ENCODE data around the gene RPSA. TPM values are rescaled to one million over a fixed set of nuclear protein-coding genes. Genes with fewer than 3 reads are reported as not detected.

The RPSA gene
- total RNA-seq, 4 donors from 2014 or later: 460 to 1,003 (median 843) TPM

DNA sequence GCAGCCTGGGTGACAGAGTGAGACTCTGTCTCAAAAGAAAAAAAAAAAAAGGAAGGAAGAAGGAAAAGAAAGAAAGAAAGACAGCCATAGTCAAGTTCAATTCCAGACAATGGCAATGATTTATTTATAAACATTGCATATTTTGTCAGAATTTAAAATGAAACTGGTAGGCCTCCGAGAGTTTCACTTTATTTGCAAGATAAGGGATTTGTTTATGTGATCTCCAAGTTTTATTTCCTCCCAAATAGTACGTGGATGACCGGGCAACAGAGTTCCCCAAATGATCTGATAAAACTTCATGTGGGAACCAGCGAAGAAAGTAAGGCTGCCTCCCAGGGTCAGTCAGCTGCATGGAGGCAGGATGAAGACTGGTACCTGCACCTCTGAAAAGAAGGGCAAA is 32.4 kb downstream of the RPSA start:
- in situ Hi-C loops (cut with MboI; ENCODE audit: low pct_ligation_motif_present in 1 of 4, low pct_unique_long_range_greater_than_20kb in 1 of 4, low sequenced_read_pairs in 3 of 4): no loop called here
- Histone ChIP-seq H3K4me1 (peaks cover 0 to under 1% (median 0%) of the 10 kb centered on the region in 4 donors), H3K27me3 (no peaks in the 10 kb centered on the region), H3K9me3 (no peaks in the 10 kb centered on the region), H3K4me3 (no peak overlapping the region), H3K36me3 (no peaks in the 10 kb centered on the region), H3K27ac (no peak overlapping the region)
- TF ChIP-seq POLR2A (IDR thresholded peaks at IDR 0.05) (no peak), EP300 (IDR thresholded peaks at IDR 0.05; ENCODE audit: low read depth) (no peak), POLR2AphosphoS5 (IDR thresholded peaks at IDR 0.05) (no peak)
- TF ChIP-seq, protein P1, sequence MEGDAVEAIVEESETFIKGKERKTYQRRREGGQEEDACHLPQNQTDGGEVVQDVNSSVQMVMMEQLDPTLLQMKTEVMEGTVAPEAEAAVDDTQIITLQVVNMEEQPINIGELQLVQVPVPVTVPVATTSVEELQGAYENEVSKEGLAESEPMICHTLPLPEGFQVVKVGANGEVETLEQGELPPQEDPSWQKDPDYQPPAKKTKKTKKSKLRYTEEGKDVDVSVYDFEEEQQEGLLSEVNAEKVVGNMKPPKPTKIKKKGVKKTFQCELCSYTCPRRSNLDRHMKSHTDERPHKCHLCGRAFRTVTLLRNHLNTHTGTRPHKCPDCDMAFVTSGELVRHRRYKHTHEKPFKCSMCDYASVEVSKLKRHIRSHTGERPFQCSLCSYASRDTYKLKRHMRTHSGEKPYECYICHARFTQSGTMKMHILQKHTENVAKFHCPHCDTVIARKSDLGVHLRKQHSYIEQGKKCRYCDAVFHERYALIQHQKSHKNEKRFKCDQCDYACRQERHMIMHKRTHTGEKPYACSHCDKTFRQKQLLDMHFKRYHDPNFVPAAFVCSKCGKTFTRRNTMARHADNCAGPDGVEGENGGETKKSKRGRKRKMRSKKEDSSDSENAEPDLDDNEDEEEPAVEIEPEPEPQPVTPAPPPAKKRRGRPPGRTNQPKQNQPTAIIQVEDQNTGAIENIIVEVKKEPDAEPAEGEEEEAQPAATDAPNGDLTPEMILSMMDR (IDR thresholded peaks at IDR 0.05): no peak
- WGBS, 2 donors (ENCODE audit: low coverage in 1 of 2): 44 to 59% methylated on average over 4 of the region's 4 CpGs
- no peak for DNase-seq
- intact Hi-C loops (cut with DNase I; ENCODE audit: low total_unique reads): no loop called here

DNA sequence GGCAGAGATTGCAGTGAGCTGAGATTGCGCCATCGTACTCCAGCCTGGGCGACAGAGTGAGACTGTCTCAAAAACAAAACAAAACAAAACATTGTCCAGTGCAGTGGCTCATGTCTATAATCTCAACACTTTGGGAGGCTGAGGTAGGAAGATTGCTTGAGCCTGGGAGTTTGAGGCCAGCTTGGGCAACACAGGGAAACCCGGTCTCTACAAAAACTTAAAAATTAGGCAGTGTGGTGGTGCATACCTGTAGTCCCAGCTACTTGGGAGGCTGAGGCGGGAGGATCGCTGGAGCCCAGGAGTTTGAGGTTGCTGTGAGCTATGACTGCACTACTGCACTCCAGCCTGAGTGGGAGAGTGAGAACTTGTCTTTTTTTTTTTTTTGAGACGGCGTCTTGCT is 33.8 kb downstream of the RPSA start:
- no peaks in the 10 kb centered on the region for H3K27me3 ChIP-seq
- no peak for DNase-seq
- no peak overlapping the region for H3K4me3 ChIP-seq
- WGBS, 2 donors (ENCODE audit: low coverage in 1 of 2): 97% methylated on average over 8 of the region's 8 CpGs; no CpG with 5 or more reads in 1 of the 2 donors
- H3K27ac ChIP-seq: no peak overlapping the region
- intact Hi-C loops (cut with DNase I; ENCODE audit: low total_unique reads) (no loop called here), in situ Hi-C loops (cut with MboI; ENCODE audit: low pct_ligation_motif_present in 1 of 4, low pct_unique_long_range_greater_than_20kb in 1 of 4, low sequenced_read_pairs in 3 of 4) (loop anchor here in 2 of 4 donors (10.0 kb wide), 2 partner anchors 54 to 64 kb away; no protein-coding TSS in a partner anchor)
- H3K36me3 ChIP-seq: no peaks in the 10 kb centered on the region
- H3K9me3 ChIP-seq: no peaks in the 10 kb centered on the region
- TF ChIP-seq POLR2AphosphoS5 (IDR thresholded peaks at IDR 0.05): no peak
- TF ChIP-seq, protein P1 (IDR thresholded peaks at IDR 0.05): no peak
- TF ChIP-seq EP300 (IDR thresholded peaks at IDR 0.05; ENCODE audit: low read depth): no peak
- TF ChIP-seq POLR2A (IDR thresholded peaks at IDR 0.05): no peak
- H3K4me1 ChIP-seq: no peaks in the 10 kb centered on the region

DNA sequence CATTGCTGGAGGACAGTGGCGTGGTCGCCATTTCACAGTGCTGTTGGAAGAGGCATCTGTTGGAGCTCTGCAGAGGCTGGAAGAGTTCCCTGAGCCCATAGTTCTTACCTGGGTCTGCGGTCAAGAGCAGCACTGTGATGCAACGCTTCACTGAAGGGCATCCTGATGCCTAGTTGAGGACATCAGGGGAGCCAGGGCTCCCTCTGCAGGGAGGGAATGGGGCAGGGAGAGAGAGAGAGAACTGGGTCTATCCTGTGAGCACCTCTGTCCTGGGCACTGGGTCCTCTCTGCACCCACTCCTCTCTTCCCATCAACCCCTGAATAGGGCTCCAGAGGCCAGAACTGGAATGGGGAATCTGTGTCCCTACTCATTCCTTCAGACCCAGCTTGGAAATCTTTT is 37.0 kb downstream of the RPSA start:
- no peak overlapping the region for H3K27ac ChIP-seq
- no peaks in the 10 kb centered on the region for H3K27me3 ChIP-seq
- H3K4me1 ChIP-seq: peaks cover 0 to 10% (median 6%) of the 10 kb centered on the region in 4 donors
- H3K36me3 ChIP-seq: no peaks in the 10 kb centered on the region
- intact Hi-C loops (cut with DNase I; ENCODE audit: low total_unique reads) (no loop called here), in situ Hi-C loops (cut with MboI; ENCODE audit: low pct_ligation_motif_present in 1 of 4, low pct_unique_long_range_greater_than_20kb in 1 of 4, low sequenced_read_pairs in 3 of 4) (loop anchor here in 2 of 4 donors (10.0 kb wide), 2 partner anchors 51 to 61 kb away; no protein-coding TSS in a partner anchor)
- DNase-seq: no peak
- TF ChIP-seq POLR2AphosphoS5 (IDR thresholded peaks at IDR 0.05) (no peak), POLR2A (IDR thresholded peaks at IDR 0.05) (no peak), EP300 (IDR thresholded peaks at IDR 0.05; ENCODE audit: low read depth) (no peak)
- TF ChIP-seq, protein P1 (IDR thresholded peaks at IDR 0.05): no peak
- H3K4me3 ChIP-seq: no peak overlapping the region
- 78% methylated on average over 4 of the region's 4 CpGs; no CpG with 5 or more reads in 1 of the 2 donors for WGBS, 2 donors (ENCODE audit: low coverage in 1 of 2)
- no peaks in the 10 kb centered on the region for H3K9me3 ChIP-seq

DNA sequence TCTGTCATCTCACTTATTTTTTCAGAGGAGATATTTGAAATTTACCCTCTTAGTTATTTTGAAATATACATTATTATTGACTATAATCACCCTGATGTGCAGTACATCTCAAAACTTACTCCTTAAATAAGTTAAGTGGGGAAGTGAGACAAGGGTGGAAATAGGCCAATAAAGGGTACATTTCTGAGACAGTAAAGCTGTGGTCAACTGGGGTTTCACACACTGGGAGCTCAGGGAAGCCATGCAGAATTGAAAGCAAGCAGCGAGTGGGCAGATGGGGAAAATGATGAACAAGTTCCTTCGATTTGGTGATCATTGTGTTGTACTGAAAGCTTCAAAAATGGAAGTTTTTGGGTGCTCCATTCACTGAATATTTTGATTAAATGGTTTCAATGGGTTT is 39.4 kb downstream of the RPSA start:
- intact Hi-C loops (cut with DNase I; ENCODE audit: low total_unique reads) (no loop called here), in situ Hi-C loops (cut with MboI; ENCODE audit: low pct_ligation_motif_present in 1 of 4, low pct_unique_long_range_greater_than_20kb in 1 of 4, low sequenced_read_pairs in 3 of 4) (loop anchor here in 2 of 4 donors (10.0 kb wide), 2 partner anchors 49 to 59 kb away; no protein-coding TSS in a partner anchor)
- WGBS, 2 donors (ENCODE audit: low coverage in 1 of 2): 69 to 87% methylated on average over 2 of the region's 2 CpGs

More for the DNA sequence above, 39.4 kb downstream of the RPSA start:
- Histone ChIP-seq H3K27me3 (no peaks in the 10 kb centered on the region), H3K9me3 (no peaks in the 10 kb centered on the region), H3K4me1 (peaks cover 0 to 14% (median 8%) of the 10 kb centered on the region in 4 donors), H3K27ac (no peak overlapping the region), H3K4me3 (no peak overlapping the region), H3K36me3 (no peaks in the 10 kb centered on the region)
- TF ChIP-seq EP300 (IDR thresholded peaks at IDR 0.05; ENCODE audit: low read depth) (no peak), POLR2AphosphoS5 (IDR thresholded peaks at IDR 0.05) (no peak), POLR2A (IDR thresholded peaks at IDR 0.05) (no peak)
- TF ChIP-seq, protein P1 (IDR thresholded peaks at IDR 0.05): no peak
- no peak for DNase-seq

All from transverse colon (tissue), 4 donors.